NCI-H2029 treated with DMSO at 0.1 percent for 48 hours (cell line): ENCODE measurements around the gene MEMO1.
"Not testable (repeated sequence)": the region's sequence is repeated elsewhere in the genome, so short reads cannot be mapped to it uniquely, and the experiment has no call there.

Source experiments
- DNase-seq: peaks from one replicate; lab custom pipeline; 2025; lab: John Stamatoyannopoulos, UW

Gene MEMO1

DNA sequence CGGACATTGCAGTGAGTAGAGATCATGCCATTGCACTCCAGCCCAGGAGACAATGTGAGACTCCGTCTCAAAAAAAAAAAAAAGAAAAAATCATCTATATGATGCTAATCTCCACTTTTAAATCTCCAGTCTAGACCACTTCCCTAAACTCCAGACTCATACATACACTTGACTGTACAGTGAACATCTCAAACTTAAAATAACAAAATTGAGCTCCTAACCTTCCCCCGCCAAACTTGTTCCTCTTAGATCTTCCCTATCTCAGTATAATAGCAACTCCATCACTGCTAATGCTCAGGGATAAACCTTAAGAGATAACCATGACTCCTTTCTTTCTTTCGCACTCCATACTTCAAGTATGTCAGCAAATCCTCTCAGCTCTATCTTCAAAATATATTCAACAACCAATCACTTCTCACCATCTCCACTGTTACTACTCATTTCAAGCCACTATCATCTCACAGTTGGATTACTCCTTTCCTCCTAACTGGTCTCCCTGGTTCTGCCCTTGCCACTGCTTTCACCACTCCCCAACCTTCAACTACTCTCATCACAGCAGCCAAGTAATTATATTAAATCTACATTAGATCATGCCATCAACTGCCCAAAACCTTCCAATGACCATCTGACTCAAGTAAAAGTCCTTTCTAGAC, 12.0 kb downstream of the MEMO1 start:
- no peak for DNase-seq

GRCh38 chr2:31997653-31998052, 13.2 kb downstream of the MEMO1 start:
- DNase-seq, result no peak

- no peak for DNase-seq
These were observed 14.1 kb downstream of the MEMO1 start for GRCh38 chr2:31996571-31997150.

DNA sequence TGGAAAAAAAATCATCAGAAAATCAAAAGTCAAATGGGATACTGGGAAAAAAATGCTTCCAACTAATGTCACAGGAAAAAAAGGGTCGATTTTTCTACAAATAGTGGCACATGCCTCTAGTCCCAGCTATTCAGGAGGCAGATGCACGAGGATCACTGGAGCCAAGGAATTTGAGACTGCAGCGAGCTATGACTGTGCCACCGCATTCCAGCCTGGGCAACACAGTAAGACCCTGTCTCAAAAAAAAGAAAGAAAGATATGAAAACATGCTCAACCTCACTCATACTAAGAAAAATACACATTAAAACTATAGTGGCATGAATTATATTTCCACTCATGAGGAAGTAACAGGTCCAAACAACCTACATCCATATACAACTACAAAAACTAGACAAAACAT, 17.9 kb downstream of the MEMO1 start:
- DNase-seq, result no peak

DNA sequence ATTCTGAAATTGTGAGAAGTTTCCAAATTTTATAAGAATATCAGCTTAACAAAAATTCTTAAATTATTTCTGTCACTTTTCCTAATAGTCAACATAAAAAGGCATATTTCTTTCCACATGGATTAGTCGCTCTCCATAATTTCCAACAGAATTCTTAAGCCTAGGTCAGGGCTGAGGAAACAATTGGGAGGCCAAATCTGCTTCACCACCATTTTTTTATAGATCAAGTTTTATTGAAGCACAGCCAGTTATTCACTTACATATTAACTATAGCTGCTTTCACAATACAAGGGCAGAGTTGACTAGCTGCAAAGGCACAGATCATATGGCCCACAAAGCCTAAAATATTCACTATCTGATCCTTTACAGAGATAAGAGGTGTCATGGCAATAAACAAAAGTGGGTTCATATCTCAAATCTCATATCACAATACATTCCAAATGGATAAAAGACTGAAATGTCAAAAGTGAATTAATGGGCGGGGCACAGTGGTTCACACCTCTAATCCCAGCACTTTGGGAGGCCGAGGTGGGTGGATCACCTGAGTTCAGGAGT, 18.7 kb downstream of the MEMO1 start:
- DNase-seq, result no peak

DNA sequence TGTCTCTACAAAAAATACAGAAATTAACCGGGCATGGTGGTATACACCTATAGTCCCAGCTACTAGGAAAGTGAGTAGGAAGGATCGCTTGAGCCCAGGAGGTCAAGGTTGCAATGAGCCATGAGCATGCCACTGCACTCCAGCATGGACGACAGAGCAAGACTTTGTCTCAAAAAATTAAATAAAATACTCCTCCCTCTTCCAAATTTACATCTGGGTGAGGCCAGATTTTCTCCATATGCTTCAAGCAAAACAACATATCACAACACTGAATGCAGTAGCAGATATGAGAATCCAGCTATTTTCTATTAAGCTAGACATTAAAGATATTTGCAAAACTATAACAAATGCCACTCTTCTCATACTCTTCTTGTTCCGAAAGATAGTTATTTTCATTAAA, 20.9 kb downstream of the MEMO1 start:
- DNase-seq, result no peak

- no peak for DNase-seq
These were observed 23.2 kb downstream of the MEMO1 start for GRCh38 chr2:31987454-31988220.

- DNase-seq, result no peak
These were observed 23.9 kb downstream of the MEMO1 start for GRCh38 chr2:31986906-31987305.

- DNase-seq, result no peak
These were observed 26.9 kb downstream of the MEMO1 start for GRCh38 chr2:31983762-31984467.

DNA sequence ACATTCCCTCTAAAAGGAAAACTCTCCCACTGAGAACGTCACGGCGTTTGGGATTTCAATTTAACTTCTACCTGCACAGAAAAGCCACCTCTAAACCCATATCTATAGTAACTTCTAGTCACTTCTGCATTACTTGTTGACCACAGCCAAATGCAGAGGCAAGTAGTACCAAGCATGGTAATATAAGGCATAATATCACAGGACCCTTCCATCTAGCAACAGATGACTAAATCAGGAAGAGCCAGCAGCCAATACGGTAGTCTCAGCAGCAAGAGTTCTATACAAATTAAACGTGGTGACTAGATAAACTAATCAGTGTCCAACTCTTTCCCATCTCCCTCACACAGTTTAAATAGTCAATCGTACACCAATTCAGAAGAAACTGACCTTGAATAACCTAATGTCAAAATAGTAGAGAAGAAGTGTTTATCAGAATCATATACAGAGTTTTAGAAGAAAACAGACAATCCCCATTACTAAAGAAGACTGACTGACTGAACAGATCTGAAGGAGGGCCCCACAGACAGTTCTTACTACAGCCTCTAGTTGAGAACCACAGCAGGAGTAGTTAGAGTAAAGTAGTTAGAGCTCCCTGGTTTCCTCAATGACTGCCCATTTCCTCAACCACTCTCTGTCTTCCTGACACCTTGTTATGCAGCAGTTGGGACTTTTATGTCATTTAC, 30.0 kb downstream of the MEMO1 start:
- DNase-seq, result no peak

DNA sequence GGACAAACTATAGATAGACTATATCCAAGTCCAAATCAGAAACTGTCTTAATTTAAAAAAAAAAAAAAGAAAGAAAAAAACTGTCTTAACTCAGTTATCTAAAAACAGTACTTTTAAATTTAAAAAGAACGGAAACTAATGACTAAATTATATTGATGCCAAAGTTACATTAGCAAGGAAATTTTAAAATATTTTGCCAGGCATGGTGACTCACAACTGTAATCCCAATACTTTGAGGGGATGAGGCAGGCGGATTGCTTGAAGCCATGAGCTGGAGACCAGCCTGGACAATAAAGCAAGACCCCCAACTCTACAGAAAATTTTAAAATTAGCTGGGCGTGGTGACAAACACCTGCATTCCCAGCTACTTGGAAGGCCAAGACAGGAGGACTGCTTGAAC, 30.9 kb downstream of the MEMO1 start:
- no peak for DNase-seq

- DNase-seq, result no peak
These were observed 31.8 kb downstream of the MEMO1 start for GRCh38 chr2:31979018-31979417.

DNA sequence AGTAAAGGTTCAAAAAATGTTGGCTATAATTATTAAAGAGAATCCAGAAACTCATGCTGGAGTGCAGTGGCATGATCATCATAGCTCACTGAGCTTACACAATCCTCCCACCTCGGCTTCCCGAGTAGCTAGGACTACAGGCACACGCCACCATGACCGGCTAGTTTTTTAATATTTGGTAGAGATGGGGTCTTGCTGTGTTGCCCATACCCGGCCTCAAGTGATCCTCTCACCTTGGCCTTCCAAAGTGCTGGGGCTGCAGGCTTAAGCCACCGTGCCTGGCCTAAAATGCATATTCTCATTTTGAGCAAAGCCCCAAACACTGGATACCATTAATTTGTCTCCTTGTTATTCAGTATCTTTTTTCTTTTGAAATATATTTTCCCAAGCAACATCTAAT, 32.4 kb downstream of the MEMO1 start:
- no peak for DNase-seq

- DNase-seq, result no peak
These were observed 37.1 kb downstream of the MEMO1 start for GRCh38 chr2:31973665-31974064.

GRCh38 chr2:31972059-31972458, 38.7 kb downstream of the MEMO1 start:
- DNase-seq, result no peak

GRCh38 chr2:31969178-31969577, 41.6 kb downstream of the MEMO1 start:
- DNase-seq, result no peak

DNA sequence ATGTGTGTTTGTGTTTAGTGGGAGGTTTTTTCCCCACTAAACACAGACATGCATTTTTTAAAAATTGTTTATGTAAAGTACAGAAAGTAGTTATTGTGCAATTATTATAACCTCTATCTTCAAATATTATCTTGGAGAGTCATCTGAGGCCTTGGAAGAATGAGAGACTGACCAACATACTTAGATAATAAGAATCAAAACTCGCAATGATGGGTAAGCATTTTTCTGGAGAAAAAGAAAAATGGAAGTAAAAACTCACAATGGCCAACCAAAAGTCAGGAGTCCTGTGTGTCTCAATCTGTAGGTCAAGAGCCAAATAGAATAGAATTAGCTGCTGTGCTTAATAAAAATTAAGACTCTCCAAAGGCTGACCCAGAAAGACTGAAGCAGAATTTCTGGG, 43.0 kb downstream of the MEMO1 start:
- no peak for DNase-seq

DNA sequence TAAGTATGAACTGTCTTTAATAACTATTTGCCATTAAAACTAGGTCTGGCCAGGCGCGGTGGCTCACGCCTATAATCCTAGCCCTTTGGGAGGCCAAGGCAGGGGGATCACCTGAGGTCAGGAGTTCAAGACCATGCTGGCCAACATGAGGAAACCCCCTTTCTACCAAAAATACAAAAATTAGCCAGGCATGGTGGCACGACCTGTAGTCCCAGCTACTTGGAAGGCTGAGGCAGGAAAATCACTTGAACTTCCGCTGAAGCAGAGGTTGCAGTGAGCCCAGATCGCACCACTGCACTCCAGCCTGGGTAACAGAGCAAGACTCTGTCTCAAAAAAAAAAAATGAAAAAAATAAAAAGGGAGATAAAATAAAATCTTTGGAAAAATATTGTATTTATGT, 44.4 kb downstream of the MEMO1 start:
- DNase-seq, result not testable (repeated sequence)

DNA sequence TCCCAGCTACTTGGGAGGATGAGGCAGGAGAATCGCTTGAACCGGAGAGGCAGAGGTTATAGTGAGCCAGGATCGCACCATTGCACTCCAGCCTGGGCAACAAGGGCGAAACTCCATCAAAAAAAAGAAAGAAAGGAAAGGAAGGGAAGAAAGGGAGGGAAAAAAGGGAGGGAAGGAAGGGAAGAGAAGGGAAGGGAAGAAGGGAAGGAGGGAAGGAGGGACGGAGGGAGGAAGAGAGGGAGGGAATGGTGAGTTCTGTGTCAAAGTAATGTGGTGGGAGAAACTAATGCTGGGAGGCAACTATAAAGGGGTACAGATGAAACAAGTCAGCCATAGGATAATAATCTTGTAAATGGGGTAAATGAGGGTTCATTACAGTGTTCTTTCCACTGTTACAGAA, 45.7 kb downstream of the MEMO1 start:
- no peak for DNase-seq

DNA sequence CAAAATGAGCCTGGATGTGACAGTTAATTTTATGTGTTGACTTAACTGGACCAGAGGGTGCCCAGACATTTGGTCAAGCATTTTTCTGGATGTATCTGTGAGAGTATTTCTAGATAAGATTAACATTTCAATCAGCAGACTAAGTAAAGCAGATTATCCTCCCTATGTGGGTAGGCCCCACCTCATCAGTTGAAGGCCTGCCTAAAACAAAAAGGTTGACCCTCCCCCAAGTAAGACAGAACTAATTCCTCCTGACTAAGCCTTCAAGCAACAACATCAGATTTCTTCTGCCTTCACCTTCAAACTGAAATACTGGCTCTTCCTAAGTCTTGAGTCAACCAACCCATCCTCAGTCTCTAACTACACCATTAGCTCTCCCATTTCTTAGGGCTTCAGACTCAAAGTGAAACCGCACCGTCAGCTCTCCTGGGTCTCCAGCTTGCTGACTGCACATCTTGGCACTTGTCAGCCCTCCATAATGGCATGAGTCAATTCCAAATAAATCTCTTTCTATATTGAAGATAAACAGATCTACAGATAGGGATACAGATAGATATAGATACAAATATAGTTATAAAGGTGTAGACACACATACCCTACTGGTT, 47.9 kb downstream of the MEMO1 start:
- no peak for DNase-seq

GRCh38 chr2:31958140-31958717, 52.6 kb downstream of the MEMO1 start:
- no peak for DNase-seq
